Hepatocyte (in vitro differentiated cells): ENCODE data around the gene DPH2.

Source experiments
- EZH2 ChIP-seq: fragments of 200-600 bp; sonication (generic); IDR thresholded peaks from 2 replicates; pipeline ENCODE4 v1.6.1; 2016; ENCODE audit warnings: antibody characterized with exemption, mild to moderate bottlenecking, borderline replicate concordance
- TF ChIP-seq, protein P1 (sequence below): fragments of 200-600 bp; sonication (generic); IDR thresholded peaks from 2 replicates; pipeline ENCODE4 v1.5.1; 2016; ENCODE audit warnings: antibody characterized with exemption, mild to moderate bottlenecking; ENCODE audit not compliant: poor library complexity

DNA sequence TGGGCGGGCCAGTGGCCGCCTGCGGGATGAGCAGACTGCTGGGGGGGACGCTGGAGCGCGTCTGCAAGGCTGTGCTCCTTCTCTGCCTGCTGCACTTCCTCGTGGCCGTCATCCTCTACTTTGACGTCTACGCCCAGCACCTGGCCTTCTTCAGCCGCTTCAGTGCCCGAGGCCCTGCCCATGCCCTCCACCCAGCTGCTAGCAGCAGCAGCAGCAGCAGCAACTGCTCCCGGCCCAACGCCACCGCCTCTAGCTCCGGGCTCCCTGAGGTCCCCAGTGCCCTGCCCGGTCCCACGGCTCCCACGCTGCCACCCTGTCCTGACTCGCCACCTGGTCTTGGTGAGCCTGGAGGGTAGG lies 11.3 kb downstream of the DPH2 start:
- TF ChIP-seq, protein P1, sequence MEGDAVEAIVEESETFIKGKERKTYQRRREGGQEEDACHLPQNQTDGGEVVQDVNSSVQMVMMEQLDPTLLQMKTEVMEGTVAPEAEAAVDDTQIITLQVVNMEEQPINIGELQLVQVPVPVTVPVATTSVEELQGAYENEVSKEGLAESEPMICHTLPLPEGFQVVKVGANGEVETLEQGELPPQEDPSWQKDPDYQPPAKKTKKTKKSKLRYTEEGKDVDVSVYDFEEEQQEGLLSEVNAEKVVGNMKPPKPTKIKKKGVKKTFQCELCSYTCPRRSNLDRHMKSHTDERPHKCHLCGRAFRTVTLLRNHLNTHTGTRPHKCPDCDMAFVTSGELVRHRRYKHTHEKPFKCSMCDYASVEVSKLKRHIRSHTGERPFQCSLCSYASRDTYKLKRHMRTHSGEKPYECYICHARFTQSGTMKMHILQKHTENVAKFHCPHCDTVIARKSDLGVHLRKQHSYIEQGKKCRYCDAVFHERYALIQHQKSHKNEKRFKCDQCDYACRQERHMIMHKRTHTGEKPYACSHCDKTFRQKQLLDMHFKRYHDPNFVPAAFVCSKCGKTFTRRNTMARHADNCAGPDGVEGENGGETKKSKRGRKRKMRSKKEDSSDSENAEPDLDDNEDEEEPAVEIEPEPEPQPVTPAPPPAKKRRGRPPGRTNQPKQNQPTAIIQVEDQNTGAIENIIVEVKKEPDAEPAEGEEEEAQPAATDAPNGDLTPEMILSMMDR = no peak
- TF ChIP-seq EZH2 = no peak
